ENCODE measurements around the gene DPY19L3.
A peak's percentile ranks its signal among the peaks of the same experiment; 100 is the strongest.

Gene DPY19L3

DNA sequence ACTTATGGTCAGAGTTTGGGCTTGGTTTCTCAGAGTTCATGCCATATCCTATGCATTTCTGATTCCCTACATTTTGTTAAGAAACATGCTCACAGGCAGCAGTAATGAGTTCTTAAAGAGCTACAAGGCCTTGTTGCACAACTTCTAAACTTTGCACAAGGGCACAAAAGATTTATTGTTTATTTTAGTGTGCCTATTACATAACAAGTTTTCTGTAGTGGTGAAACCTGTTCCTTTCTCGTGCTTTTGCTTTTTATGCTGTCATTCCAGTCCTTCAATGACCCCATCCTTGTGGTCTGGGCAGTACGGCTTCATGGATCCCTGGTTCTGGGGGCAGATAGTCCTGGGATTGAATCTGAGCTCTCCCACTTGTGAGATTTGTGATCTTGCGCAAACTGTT, 42.4 kb upstream of the DPY19L3 start:
- no peak for TF ChIP-seq CTCF (IDR thresholded peaks at IDR 0.05; ENCODE audit: low read length, missing control alignments)

GRCh38 chr19:32363632-32364031, 41.9 kb upstream of the DPY19L3 start:
- no peak for DNase-seq (ENCODE audit: low read depth)
- TF ChIP-seq CTCF (IDR thresholded peaks at IDR 0.05; ENCODE audit: low read length, missing control alignments) = no peak
- H3K4me3 ChIP-seq (replicated peaks; ENCODE audit: low read depth, low read length) = no peak overlapping the region

More for the DNA sequence above, 42.4 kb upstream of the DPY19L3 start:
- DNase-seq (ENCODE audit: low read depth) = peak; percentile 61
- no peak overlapping the region for H3K4me3 ChIP-seq (replicated peaks; ENCODE audit: low read depth, low read length)

GRCh38 chr19:32364040-32364439, 41.5 kb upstream of the DPY19L3 start:
- DNase-seq (ENCODE audit: low read depth) = no peak
- no peak overlapping the region for H3K4me3 ChIP-seq (replicated peaks; ENCODE audit: low read depth, low read length)
- TF ChIP-seq CTCF (IDR thresholded peaks at IDR 0.05; ENCODE audit: low read length, missing control alignments) = no peak

DNA sequence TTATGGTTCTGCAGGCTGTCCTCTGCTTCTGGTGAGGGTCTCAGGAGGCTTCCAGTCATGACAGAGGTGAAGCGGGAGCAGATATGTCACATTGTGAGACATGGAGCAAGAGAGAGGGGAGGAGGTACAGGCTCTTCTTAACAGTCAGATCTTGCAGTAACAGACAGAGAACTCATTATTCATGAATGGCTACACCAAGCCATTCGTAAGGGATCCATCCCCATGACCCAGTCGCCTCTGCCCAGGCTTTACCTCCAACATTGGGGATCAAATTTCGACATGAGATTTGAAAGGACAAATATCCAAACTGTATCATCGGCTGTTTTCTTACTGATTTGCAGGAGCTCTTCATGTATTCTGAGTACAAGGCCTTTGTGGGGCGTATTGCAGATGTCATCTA, 38.5 kb upstream of the DPY19L3 start:
- no peak overlapping the region for H3K4me3 ChIP-seq (replicated peaks; ENCODE audit: low read depth, low read length)
- DNase-seq (ENCODE audit: low read depth) = no peak
- TF ChIP-seq CTCF (IDR thresholded peaks at IDR 0.05; ENCODE audit: low read length, missing control alignments) = no peak

DNA sequence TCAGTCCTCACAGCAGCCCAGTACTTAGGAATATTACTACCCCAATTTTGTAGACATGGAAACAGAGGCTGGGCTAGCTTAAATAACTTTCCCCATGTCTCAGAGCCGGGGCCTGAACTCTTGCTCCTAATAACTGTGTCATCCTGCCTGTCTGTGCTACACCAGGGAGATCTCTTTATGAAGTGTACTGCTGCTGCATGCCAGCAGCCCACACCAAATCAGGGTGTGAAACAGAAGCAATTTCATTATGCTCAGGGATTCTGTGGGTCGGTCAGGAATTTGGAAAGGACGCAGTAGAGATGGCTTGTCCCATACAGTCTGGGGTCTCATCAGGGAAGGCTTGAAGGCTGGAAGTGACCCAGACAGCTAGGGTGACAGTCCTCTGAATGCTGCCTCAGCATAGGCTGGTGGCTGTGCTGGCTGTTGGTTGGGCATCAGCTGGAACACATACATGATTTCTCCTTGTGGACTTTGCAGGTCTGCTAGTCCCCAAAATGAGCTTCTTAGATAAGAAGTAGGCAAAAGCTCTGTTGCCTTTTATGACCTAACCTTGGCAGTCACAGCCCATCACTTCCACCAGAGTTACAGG, 37.5 kb upstream of the DPY19L3 start:
- no peak overlapping the region for H3K4me3 ChIP-seq (replicated peaks; ENCODE audit: low read depth, low read length)
- no peak for TF ChIP-seq CTCF (IDR thresholded peaks at IDR 0.05; ENCODE audit: low read length, missing control alignments)
- no peak for DNase-seq (ENCODE audit: low read depth)

DNA sequence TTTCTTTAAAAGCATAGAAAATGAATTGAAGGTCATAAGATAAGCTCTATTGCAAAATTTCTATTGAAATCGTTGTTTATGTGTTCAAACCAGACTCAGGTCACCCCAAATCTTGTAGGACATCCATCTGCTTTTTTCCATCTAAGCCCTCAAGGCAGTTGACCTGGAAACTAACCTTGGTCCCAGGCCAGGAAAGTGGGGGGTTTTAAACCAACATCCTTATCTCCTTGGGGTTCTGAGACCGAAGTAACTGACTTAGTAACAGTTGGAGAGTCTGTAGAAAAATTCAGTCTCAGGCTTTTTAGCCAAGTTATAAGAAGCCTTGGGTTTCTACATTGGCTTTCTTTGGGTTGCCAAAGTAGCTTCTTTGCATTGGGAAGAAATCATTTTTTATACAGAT, 36.8 kb upstream of the DPY19L3 start:
- H3K4me3 ChIP-seq (replicated peaks; ENCODE audit: low read depth, low read length) = no peak overlapping the region
- DNase-seq (ENCODE audit: low read depth) = no peak
- no peak for TF ChIP-seq CTCF (IDR thresholded peaks at IDR 0.05; ENCODE audit: low read length, missing control alignments)

All from fibroblast of pulmonary artery (primary cell).